Gastrocnemius medialis (tissue), 4 donors: Measurements from ENCODE around the gene ROBO3.

Experiments
- POLR2A ChIP-seq, 2 donors: fragments of 450-650 bp; IDR thresholded peaks; one replicate each; pipeline ENCODE4 v1.6.1; 2017; ENCODE audit warnings: antibody characterized with exemption in 2 of 2, mild to moderate bottlenecking in 2 of 2, moderate library complexity in 2 of 2
- TF ChIP-seq, protein P1 (sequence below), 5 experiments: fragments of 450-650 bp in 3 of 5; fragments of 200-600 bp in 2 of 5; sonication (generic) in 2 of 5; IDR thresholded peaks in 4 of 5; conservative IDR thresholded peaks in 1 of 5; 1 replicate in 4 of 5; 2 replicates in 1 of 5; pipeline ENCODE4 v1.5.1; 2016 to 2019; ENCODE audit warnings: antibody characterized with exemption in 5 of 5, mild to moderate bottlenecking in 3 of 5, moderate library complexity in 3 of 5

DNA sequence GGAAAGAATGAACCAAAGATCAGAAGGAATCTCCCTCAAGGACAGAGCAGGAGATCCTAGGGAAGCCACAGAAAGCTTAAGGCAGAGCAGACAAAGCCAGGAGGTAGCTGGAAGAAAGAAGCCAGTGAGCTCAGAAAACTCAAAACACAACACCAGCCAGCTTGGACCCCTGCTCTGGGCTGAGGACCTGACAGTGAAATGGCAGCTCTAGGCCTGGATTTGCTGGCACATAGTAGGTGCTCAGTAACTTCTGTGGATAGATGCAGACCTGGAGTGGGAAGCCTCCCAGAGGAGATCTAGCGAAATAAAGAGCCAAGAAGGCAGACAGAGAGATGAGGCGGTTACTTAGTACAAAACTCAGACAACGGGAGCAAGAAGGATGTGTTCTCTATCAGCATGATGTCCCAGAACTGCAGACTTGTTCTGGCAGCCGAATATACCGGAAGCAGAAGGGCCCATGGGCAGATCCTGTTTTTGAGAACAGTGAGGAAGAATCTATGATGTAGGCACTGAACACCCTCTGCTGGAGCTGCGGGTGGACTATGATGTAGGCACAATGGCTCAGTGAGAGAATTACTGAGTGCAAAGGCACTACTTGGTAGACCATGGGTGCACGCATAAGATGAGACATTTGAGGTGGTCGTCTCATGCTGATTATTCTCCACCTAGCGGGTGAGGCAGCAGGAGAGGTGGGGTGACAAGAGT lies 27.7 kb downstream of the ROBO3 start:
- TF ChIP-seq, protein P1, sequence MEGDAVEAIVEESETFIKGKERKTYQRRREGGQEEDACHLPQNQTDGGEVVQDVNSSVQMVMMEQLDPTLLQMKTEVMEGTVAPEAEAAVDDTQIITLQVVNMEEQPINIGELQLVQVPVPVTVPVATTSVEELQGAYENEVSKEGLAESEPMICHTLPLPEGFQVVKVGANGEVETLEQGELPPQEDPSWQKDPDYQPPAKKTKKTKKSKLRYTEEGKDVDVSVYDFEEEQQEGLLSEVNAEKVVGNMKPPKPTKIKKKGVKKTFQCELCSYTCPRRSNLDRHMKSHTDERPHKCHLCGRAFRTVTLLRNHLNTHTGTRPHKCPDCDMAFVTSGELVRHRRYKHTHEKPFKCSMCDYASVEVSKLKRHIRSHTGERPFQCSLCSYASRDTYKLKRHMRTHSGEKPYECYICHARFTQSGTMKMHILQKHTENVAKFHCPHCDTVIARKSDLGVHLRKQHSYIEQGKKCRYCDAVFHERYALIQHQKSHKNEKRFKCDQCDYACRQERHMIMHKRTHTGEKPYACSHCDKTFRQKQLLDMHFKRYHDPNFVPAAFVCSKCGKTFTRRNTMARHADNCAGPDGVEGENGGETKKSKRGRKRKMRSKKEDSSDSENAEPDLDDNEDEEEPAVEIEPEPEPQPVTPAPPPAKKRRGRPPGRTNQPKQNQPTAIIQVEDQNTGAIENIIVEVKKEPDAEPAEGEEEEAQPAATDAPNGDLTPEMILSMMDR (IDR thresholded peaks at IDR 0.05 in 4 of 5, conservative IDR thresholded peaks at IDR 0.05 in 1 of 5): no peak
- TF ChIP-seq POLR2A (IDR thresholded peaks at IDR 0.05): no peak
